Measurements from ENCODE around the gene FPGS.

GRCh38 chr9:127786773-127787104 lies 15.9 kb upstream of the FPGS start:
- TF ChIP-seq CTCF (optimal IDR thresholded peaks at IDR 0.05 in 1 of 3, IDR thresholded peaks at IDR 0.05 in 1 of 3, conservative IDR thresholded peaks at IDR 0.05 in 1 of 3; ENCODE audit: extremely low read depth in 1 of 3, insufficient read depth in 2 of 3, low read length in 3 of 3) (peak; percentile 28 to 59 (median 49)), EZH2 (IDR thresholded peaks at IDR 0.05; ENCODE audit: low read length) (no peak)
